Inferior parietal cortex (tissue), 1 donor: ENCODE data around the gene RS1.

Experiments used
- DNase-seq: peaks from one replicate; pipeline ENCODE4 v3.0.0-alpha.2; 2016; ENCODE audit errors: extremely low spot score

RS1 gene

DNA sequence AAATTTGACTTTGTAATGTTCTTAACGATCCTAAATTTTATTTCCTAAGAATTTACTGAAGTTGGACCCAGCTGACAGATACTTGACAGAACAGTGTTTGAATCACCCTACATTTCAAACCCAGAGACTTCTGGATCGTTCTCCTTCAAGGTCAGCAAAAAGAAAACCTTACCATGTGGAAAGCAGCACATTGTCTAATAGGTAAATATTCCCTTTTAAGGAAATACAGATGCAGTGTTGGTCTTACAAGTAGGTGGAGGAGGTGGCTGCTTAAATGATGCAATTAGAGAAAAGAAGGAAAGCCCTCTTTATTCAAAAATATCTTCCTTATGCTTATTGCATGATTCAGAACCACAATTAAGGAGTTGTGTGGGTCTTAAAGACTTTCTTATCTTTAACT is 73.5 kb downstream of the RS1 start:
- no peak for DNase-seq

DNA sequence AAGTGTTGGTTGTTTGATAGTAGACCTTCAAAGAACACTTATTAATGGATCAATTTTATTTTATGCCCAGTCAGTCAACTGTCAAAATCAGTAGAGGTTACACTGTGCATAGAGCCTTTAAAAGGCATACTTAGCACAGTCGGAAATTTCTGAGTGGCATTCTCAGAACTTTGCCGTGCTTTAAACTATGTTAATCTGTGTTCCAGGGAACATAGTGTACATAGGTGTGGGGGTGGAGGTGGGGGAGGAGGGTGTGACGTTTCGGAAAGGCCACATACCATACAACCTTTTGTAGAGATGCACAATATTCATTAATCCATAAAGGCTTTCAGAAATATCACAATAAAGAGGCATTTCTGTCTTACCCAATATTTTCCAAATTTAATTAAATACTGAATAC is 75.8 kb downstream of the RS1 start:
- DNase-seq, result no peak

- DNase-seq, result no peak
Measured at GRCh38 chrX:18594079-18594478, 77.8 kb downstream of the RS1 start.

GRCh38 chrX:18591834-18592233 is 80.1 kb downstream of the RS1 start:
- no peak for DNase-seq
